ENCODE measurements around the gene ABCA3. TPM values are rescaled to one million over a fixed set of nuclear protein-coding genes. Genes with fewer than 3 reads are reported as not detected.

The ABCA3 gene
- total RNA-seq, 2 donors from 2014 or later, result 1.3 to 4.6 TPM

DNA sequence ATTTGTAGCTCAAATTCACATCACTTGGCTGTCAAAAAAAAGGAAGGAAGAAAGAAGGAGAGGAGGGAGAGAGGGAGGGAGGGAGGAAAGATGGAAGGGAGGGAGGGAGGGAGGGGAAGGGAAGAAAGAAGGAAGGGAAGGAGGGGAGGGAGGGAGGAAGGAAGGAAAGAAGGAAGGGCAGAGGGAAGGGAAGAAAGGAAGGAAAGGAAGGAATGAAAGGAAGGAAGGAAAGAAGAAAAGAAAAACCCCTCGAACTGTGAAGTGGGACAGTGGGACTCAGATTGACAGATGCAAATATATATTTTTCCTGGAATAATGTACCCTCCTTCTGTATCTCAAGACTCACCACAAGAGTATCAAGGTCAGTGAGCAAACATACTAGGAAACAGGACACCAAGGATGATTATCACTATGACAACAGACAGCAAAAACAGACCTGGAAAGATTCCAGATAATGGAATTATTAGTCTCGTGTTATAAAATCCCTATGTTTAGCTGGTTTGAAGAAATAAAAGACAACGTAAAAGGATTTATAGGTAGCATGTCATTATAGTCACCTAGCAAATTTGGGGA, 24.2 kb upstream of the ABCA3 start:
- intact Hi-C loops (cut with DNase I), result no loop called here
- no peaks in the 10 kb centered on the region for H3K4me1 ChIP-seq

DNA sequence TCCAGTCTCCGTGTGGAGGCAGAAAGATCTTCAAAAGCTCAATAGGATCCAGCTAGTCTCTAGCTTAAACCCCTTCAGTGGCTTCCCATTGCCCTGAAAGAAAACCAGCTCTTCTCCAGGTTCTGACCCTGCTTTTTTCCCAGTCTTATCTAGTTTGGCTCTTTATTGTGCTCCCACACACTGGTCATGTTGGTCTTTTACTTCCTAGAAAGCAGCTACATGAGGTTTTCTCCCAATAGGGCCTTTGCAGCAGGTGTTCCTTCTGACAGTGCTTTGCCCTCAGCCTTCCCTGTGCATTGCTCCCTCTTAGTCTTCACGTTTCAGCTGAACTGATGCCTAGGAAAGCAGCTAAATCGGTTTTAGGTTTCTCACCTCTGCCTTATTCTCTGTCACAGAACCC, 21.7 kb upstream of the ABCA3 start:
- H3K4me1 ChIP-seq, result no peaks in the 10 kb centered on the region
- H3K27me3 ChIP-seq, result no peaks in the 10 kb centered on the region
- intact Hi-C loops (cut with DNase I), result no loop called here
- no peak overlapping the region for H3K27ac ChIP-seq
- H3K4me3 ChIP-seq, result no peak overlapping the region
- H3K9me3 ChIP-seq, result no peaks in the 10 kb centered on the region
- no peak for DNase-seq
- H3K36me3 ChIP-seq, result no peaks in the 10 kb centered on the region
- H3K9ac ChIP-seq (ENCODE audit: low read depth in 2 of 2, low read length in 2 of 2), result no peak overlapping the region
- TF ChIP-seq, protein P1, sequence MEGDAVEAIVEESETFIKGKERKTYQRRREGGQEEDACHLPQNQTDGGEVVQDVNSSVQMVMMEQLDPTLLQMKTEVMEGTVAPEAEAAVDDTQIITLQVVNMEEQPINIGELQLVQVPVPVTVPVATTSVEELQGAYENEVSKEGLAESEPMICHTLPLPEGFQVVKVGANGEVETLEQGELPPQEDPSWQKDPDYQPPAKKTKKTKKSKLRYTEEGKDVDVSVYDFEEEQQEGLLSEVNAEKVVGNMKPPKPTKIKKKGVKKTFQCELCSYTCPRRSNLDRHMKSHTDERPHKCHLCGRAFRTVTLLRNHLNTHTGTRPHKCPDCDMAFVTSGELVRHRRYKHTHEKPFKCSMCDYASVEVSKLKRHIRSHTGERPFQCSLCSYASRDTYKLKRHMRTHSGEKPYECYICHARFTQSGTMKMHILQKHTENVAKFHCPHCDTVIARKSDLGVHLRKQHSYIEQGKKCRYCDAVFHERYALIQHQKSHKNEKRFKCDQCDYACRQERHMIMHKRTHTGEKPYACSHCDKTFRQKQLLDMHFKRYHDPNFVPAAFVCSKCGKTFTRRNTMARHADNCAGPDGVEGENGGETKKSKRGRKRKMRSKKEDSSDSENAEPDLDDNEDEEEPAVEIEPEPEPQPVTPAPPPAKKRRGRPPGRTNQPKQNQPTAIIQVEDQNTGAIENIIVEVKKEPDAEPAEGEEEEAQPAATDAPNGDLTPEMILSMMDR (IDR thresholded peaks at IDR 0.05), result no peak

More for the DNA sequence above, 24.2 kb upstream of the ABCA3 start:
- TF ChIP-seq, protein P1 (IDR thresholded peaks at IDR 0.05), result no peak
- H3K4me3 ChIP-seq, result no peak overlapping the region
- no peaks in the 10 kb centered on the region for H3K9me3 ChIP-seq
- no peak overlapping the region for H3K9ac ChIP-seq (ENCODE audit: low read depth in 2 of 2, low read length in 2 of 2)
- H3K27ac ChIP-seq, result no peak overlapping the region
- no peaks in the 10 kb centered on the region for H3K27me3 ChIP-seq
- H3K36me3 ChIP-seq, result no peaks in the 10 kb centered on the region
- DNase-seq, result no peak

DNA sequence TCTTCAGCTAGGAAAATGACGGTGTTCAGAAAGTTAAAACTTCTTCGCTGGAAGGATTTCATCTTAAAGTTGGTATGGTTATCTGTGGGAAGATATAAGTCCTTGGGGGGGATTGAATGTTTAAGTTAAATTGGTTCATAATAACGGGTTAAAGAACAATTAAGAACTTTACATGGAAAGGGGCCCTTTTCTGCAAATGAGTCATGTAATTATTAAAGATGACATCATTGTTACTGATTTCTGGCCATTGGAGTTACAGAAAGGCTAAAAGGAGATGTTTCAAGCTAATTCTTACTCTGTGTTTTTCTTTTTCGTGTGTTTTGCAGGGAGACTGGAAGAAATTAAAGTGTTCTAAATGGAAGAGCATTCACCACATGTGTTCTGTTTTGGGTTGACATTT, 20.6 kb upstream of the ABCA3 start:
- H3K36me3 ChIP-seq, result no peaks in the 10 kb centered on the region
- no peaks in the 10 kb centered on the region for H3K9me3 ChIP-seq
- TF ChIP-seq, protein P1 (IDR thresholded peaks at IDR 0.05), result no peak
- intact Hi-C loops (cut with DNase I), result no loop called here
- H3K27ac ChIP-seq, result no peak overlapping the region
- DNase-seq, result no peak
- H3K4me3 ChIP-seq, result no peak overlapping the region
- no peaks in the 10 kb centered on the region for H3K27me3 ChIP-seq
- no peaks in the 10 kb centered on the region for H3K4me1 ChIP-seq
- H3K9ac ChIP-seq (ENCODE audit: low read depth in 2 of 2, low read length in 2 of 2), result no peak overlapping the region

DNA sequence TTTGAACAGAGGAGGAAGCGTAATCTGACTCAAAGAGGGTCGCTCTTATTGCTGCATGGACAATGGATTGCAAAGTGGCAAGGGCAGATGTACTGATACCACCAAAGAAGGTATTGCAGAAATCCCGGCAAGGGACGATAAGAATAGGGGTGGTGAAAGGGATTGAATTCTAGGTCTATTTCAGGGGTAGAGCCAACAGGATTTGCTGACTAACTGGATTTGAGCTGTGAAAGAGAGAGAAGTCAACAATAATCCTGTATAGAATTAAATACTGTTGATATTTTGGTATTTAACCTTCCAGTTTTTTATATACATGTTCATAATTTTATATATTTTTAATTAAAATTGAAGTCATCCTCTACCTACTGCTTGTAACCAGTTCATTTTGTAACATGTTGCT, 19.4 kb upstream of the ABCA3 start:
- H3K9me3 ChIP-seq, result no peaks in the 10 kb centered on the region
- no peak overlapping the region for H3K9ac ChIP-seq (ENCODE audit: low read depth in 2 of 2, low read length in 2 of 2)
- no peaks in the 10 kb centered on the region for H3K36me3 ChIP-seq
- DNase-seq, result no peak
- intact Hi-C loops (cut with DNase I), result no loop called here
- H3K27ac ChIP-seq, result no peak overlapping the region
- H3K4me3 ChIP-seq, result no peak overlapping the region
- no peaks in the 10 kb centered on the region for H3K4me1 ChIP-seq
- TF ChIP-seq, protein P1 (IDR thresholded peaks at IDR 0.05), result no peak
- no peaks in the 10 kb centered on the region for H3K27me3 ChIP-seq

- Histone ChIP-seq H3K4me1 (no peaks in the 10 kb centered on the region), H3K9ac (ENCODE audit: low read depth in 2 of 2, low read length in 2 of 2) (no peak overlapping the region), H3K9me3 (no peaks in the 10 kb centered on the region), H3K27ac (no peak overlapping the region), H3K36me3 (no peaks in the 10 kb centered on the region), H3K27me3 (no peaks in the 10 kb centered on the region), H3K4me3 (no peak overlapping the region)
- no peak for DNase-seq
- TF ChIP-seq, protein P1 (IDR thresholded peaks at IDR 0.05), result no peak
- intact Hi-C loops (cut with DNase I), result no loop called here
These were observed 18.3 kb upstream of the ABCA3 start for GRCh38 chr16:2358811-2359210.
